PC-3 (cell line): ENCODE measurements around the gene RAP2B. TPM values are rescaled to one million over a fixed set of nuclear protein-coding genes. Genes with fewer than 3 reads are reported as not detected.

Experiments used
- ATAC-seq: fragments of 200-7000 bp; cut with Tn5 transposase; 2 replicates; pipeline ENCODE4 v1.9.1; 2020; ENCODE audit warnings: mild to moderate bottlenecking, moderate library complexity
- BruUV-seq: library from RNA; stranded (reverse); fragments of 400-500 nt; replicated peaks from 2 replicates; lab custom pipeline; 2021; lab: Mats Ljungman, UMichigan
- CTCF ChIA-PET: fragments of 300-600 bp; sonication (Branson Sonifier 250); formaldehyde crosslinking; loops from one replicate; lab custom pipeline; 2022; ENCODE audit warnings: antibody characterized with exemption; lab: Charles Lee
- POLR2A ChIA-PET: fragments of 300-600 bp; sonication (Branson Sonifier 250); formaldehyde crosslinking; loops from one replicate; lab custom pipeline; 2022; ENCODE audit warnings: antibody characterized with exemption; ENCODE audit not compliant: unreplicated experiment; lab: Charles Lee
- DNase-seq: peaks from one replicate; pipeline ENCODE4 v3.0.0-alpha.2; 2015
- H2AFZ ChIP-seq: fragments of 300-600 bp; sonication (generic); 2 replicates; pipeline ENCODE4 v1.6.0; 2016; ENCODE audit warnings: antibody characterized with exemption, low read length
- H3F3A ChIP-seq: fragments of 300-600 bp; sonication (generic); one replicate; pipeline ENCODE4 v1.6.0; 2017; ENCODE audit warnings: antibody characterized with exemption, low read length, control low read depth, mild to moderate bottlenecking; ENCODE audit not compliant: unreplicated experiment
- H3K27ac ChIP-seq: fragments of 300-600 bp; sonication (generic); 2 replicates; pipeline ENCODE4 v1.5.1; 2016; ENCODE audit warnings: mild to moderate bottlenecking, low read length
- H3K27me3 ChIP-seq: fragments of 300-600 bp; sonication (generic); 2 replicates; pipeline ENCODE4 v1.6.1; 2016; ENCODE audit warnings: low read length, mixed read lengths
- H3K36me3 ChIP-seq: fragments of 300-600 bp; sonication (generic); 2 replicates; pipeline ENCODE4 v1.6.1; 2016; ENCODE audit warnings: low read depth, mixed run types, low read length, mixed read lengths
- H3K4me1 ChIP-seq: fragments of 300-600 bp; sonication (generic); 2 replicates; pipeline ENCODE4 v1.5.1; 2016; ENCODE audit warnings: low read length; ENCODE audit not compliant: insufficient read depth
- H3K4me2 ChIP-seq: fragments of 300-600 bp; sonication (generic); 2 replicates; pipeline ENCODE4 v1.6.0; 2016; ENCODE audit warnings: low read length
- H3K4me3 ChIP-seq: fragments of 300-600 bp; sonication (generic); 2 replicates; pipeline ENCODE4 v1.5.1; 2016; ENCODE audit warnings: mild to moderate bottlenecking, low read length, mixed read lengths
- H3K79me2 ChIP-seq: fragments of 300-600 bp; sonication (generic); 2 replicates; pipeline ENCODE4 v1.6.1; 2017; ENCODE audit warnings: low read length, mixed read lengths
- H3K9ac ChIP-seq: fragments of 300-600 bp; sonication (generic); 2 replicates; pipeline ENCODE4 v1.6.0; 2016; ENCODE audit warnings: mild to moderate bottlenecking, low read length
- H3K9me2 ChIP-seq: fragments of 300-600 bp; sonication (generic); replicated peaks from 2 replicates; pipeline ENCODE4 v1.6.1; 2016; ENCODE audit warnings: mixed run types, low read length, mixed read lengths
- H3K9me3 ChIP-seq: fragments of 300-600 bp; sonication (generic); 2 replicates; pipeline ENCODE4 v1.6.1; 2016; ENCODE audit warnings: low read length, mixed read lengths
- H4K20me1 ChIP-seq: fragments of 300-600 bp; sonication (generic); 2 replicates; pipeline ENCODE4 v1.6.1; 2016; ENCODE audit warnings: low read length, mixed read lengths
- CTCF ChIP-seq: fragments of 300-600 bp; sonication (generic); conservative IDR thresholded peaks from 2 replicates; pipeline ENCODE4 v1.5.1; 2017; ENCODE audit warnings: antibody characterized with exemption, low read depth, mild to moderate bottlenecking, low read length
- EZH2 ChIP-seq: fragments of 300-600 bp; sonication (generic); IDR thresholded peaks from one replicate; pipeline ENCODE4 v1.6.1; 2017; ENCODE audit warnings: antibody characterized with exemption, mild to moderate bottlenecking, low read length; ENCODE audit not compliant: unreplicated experiment
- EZH2phosphoT487 ChIP-seq: fragments of 300-600 bp; sonication (generic); IDR thresholded peaks from 2 replicates; pipeline ENCODE4 v1.6.1; 2018; ENCODE audit warnings: mild to moderate bottlenecking, antibody characterized with exemption, low read length, borderline replicate concordance
- intact Hi-C: fragments of 100-400 bp; cut with micrococcal nuclease; formaldehyde crosslinking; loops from 2 replicates; pipeline ENCODE4 v1.9.0; 2023
- total RNA-seq: library from RNA; depleted of rRNA; stranded (reverse); fragments of >200 nt; gene quantifications from 2 replicates; pipeline ENCODE4 v1.2.3, GENCODE V29; 2014

Gene RAP2B
- total RNA-seq, 1 experiment from 2014 or later = 37.8 TPM

DNA sequence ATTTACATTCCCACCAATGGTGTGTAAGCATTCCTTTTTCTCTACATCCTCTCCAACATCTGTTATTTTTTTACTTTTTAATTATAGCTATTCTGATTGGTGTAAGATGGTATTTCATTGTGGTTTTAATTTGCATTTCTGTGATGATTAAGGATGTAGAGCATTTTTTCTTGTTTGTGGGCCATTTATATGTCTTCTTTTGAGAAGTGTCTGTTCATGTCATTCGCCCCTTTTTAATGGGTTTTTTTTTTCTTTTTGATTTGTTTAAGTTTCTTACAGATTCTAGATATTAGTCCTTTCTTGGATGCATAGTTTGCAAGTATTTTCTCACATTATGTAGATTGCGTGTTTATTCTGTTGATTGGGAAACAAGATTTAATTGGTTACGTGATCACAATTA is 14.2 kb downstream of the RAP2B start:
- no TSS peak for BruUV-seq
- ChIA-PET CTCF (no interaction called here), POLR2A (no interaction called here)
- H3K36me3 ChIP-seq = no peaks in the 10 kb centered on the region
- no peak overlapping the region for H3K27ac ChIP-seq
- H3F3A ChIP-seq = no peaks in the 10 kb centered on the region
- H3K4me1 ChIP-seq = peaks cover 11% of the 10 kb centered on the region; the same call in 1 of the 2 replicates
- TF ChIP-seq CTCF = no peak
- no peak for TF ChIP-seq EZH2
- no peak for TF ChIP-seq EZH2phosphoT487
- ATAC-seq (no peak), DNase-seq (no peak)
- H3K9ac ChIP-seq = no peak overlapping the region
- H3K79me2 ChIP-seq = no peaks in the 10 kb centered on the region
- H4K20me1 ChIP-seq = 0 out of 2 replicates have a peak, but pooled peaks cover 2% of the 10 kb centered on the region
- no peak overlapping the region for H2AFZ ChIP-seq
- no peak overlapping the region for H3K4me2 ChIP-seq
- intact Hi-C loops = no loop called here
- no peak overlapping the region for H3K4me3 ChIP-seq
- no peaks in the 10 kb centered on the region for H3K27me3 ChIP-seq
- no peaks in the 10 kb centered on the region for H3K9me2 ChIP-seq
- H3K9me3 ChIP-seq = no peaks in the 10 kb centered on the region

DNA sequence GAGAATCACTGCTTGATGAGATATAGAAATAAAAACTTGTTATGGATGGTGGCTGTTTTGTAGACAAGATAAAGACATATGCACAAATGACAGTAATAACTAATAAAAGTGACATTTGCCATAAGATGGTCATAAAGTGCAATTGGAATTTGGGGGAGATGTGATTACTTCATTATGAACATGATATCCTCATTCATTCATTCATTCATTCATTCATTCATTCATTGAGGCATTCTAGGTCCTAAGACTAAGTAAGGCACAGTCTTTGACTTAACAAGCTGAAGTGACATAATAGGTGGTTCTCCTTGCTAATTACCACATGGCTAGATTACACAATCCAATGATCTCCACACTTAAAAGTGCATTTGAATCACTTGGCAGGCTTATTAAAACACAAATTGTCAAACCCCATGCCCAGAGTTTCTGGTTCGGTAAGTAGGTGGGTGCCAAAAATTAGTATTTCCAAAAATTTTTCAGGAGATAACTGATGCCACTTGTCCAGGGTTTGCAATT is 18.9 kb downstream of the RAP2B start:
- CTCF ChIA-PET = no interaction called here
- ATAC-seq (no peak), DNase-seq (no peak)
- no peak overlapping the region for H3K27ac ChIP-seq
- TF ChIP-seq EZH2phosphoT487 (no peak), CTCF (no peak), EZH2 (no peak)
- no TSS peak for BruUV-seq
- no peaks in the 10 kb centered on the region for H3K9me2 ChIP-seq
- H2AFZ ChIP-seq = no peak overlapping the region
- no peak overlapping the region for H3K4me3 ChIP-seq
- H3K27me3 ChIP-seq = no peaks in the 10 kb centered on the region
- POLR2A ChIA-PET = no interaction called here
- H3K4me1 ChIP-seq = no peaks in the 10 kb centered on the region
- H3K36me3 ChIP-seq = no peaks in the 10 kb centered on the region
- H3K79me2 ChIP-seq = no peaks in the 10 kb centered on the region
- intact Hi-C loops = no loop called here
- H3K9ac ChIP-seq = no peak overlapping the region
- no peaks in the 10 kb centered on the region for H3K9me3 ChIP-seq
- H3K4me2 ChIP-seq = no peak overlapping the region
- no peaks in the 10 kb centered on the region for H3F3A ChIP-seq
- H4K20me1 ChIP-seq = no peaks in the 10 kb centered on the region

- Histone ChIP-seq H3K9me2 (no peaks in the 10 kb centered on the region), H3F3A (no peaks in the 10 kb centered on the region), H3K36me3 (no peaks in the 10 kb centered on the region), H3K9me3 (no peaks in the 10 kb centered on the region), H4K20me1 (no peaks in the 10 kb centered on the region), H2AFZ (no peak overlapping the region), H3K79me2 (no peaks in the 10 kb centered on the region), H3K9ac (no peak overlapping the region), H3K27me3 (no peaks in the 10 kb centered on the region), H3K4me3 (no peak overlapping the region), H3K4me1 (peaks cover 13% of the 10 kb centered on the region), H3K27ac (no peak overlapping the region), H3K4me2 (no peak overlapping the region)
- TF ChIP-seq EZH2 (no peak), CTCF (no peak), EZH2phosphoT487 (no peak)
- POLR2A ChIA-PET = no interaction called here
- CTCF ChIA-PET = interaction anchor here (0.5 to 0.6 kb wide), 2 partner anchors 29 to 142 kb away, joined by 3 read pairs; no protein-coding TSS in a partner anchor
- ATAC-seq = no peak
- no peak for DNase-seq
- intact Hi-C loops = no loop called here
- BruUV-seq = no TSS peak
These were observed 20.7 kb downstream of the RAP2B start for GRCh38 chr3:153182501-153183293.
